HG03135 (cell line): ENCODE data around the gene ZHX3.
"Not testable (repeated sequence)": the region's sequence is repeated elsewhere in the genome, so short reads cannot be mapped to it uniquely, and the experiment has no call there.

ENCODE experiments used
- ATAC-seq: cut with Tn5 transposase; IDR thresholded peaks from one replicate; pipeline ENCODE4 v1.9.1; 2021; ENCODE audit warnings: mild to moderate bottlenecking, moderate library complexity; ENCODE audit not compliant: unreplicated experiment

The ZHX3 gene

GRCh38 chr20:41261260-41261659 is 56.3 kb downstream of the ZHX3 start:
- ATAC-seq = no peak

- ATAC-seq = no peak
These were observed 56.8 kb downstream of the ZHX3 start for GRCh38 chr20:41260734-41261220.

- no peak for ATAC-seq
These were observed 58.2 kb downstream of the ZHX3 start for GRCh38 chr20:41259309-41259708.

GRCh38 chr20:41258474-41258873 is 59.1 kb downstream of the ZHX3 start:
- ATAC-seq = no peak

- ATAC-seq = no peak
These were observed 61.0 kb downstream of the ZHX3 start for GRCh38 chr20:41256516-41256915.

- ATAC-seq = no peak
These were observed 61.9 kb downstream of the ZHX3 start for GRCh38 chr20:41255655-41256054.

- no peak for ATAC-seq
These were observed 67.9 kb downstream of the ZHX3 start for GRCh38 chr20:41249411-41250281.

- ATAC-seq = no peak
These were observed 69.0 kb downstream of the ZHX3 start for GRCh38 chr20:41248368-41249024.

GRCh38 chr20:41247523-41248367 is 69.8 kb downstream of the ZHX3 start:
- ATAC-seq = no peak

- no peak for ATAC-seq
These were observed 72.3 kb downstream of the ZHX3 start for GRCh38 chr20:41245086-41245707.

- no peak for ATAC-seq
These were observed 74.7 kb downstream of the ZHX3 start for GRCh38 chr20:41242807-41243206.

- no peak for ATAC-seq
These were observed 75.2 kb downstream of the ZHX3 start for GRCh38 chr20:41242352-41242751.

- ATAC-seq = not testable (repeated sequence)
These were observed 80.3 kb downstream of the ZHX3 start for GRCh38 chr20:41237233-41237632.

GRCh38 chr20:41236818-41237217 is 80.7 kb downstream of the ZHX3 start:
- ATAC-seq = not testable (repeated sequence)

GRCh38 chr20:41234546-41234945 is 83.0 kb downstream of the ZHX3 start:
- ATAC-seq = no peak

- no peak for ATAC-seq
These were observed 83.5 kb downstream of the ZHX3 start for GRCh38 chr20:41234041-41234440.

- no peak for ATAC-seq
These were observed 84.3 kb downstream of the ZHX3 start for GRCh38 chr20:41232973-41233926.

- ATAC-seq = no peak
These were observed 86.4 kb downstream of the ZHX3 start for GRCh38 chr20:41231136-41231535.

GRCh38 chr20:41230136-41230535 is 87.4 kb downstream of the ZHX3 start:
- no peak for ATAC-seq

- ATAC-seq = no peak
These were observed 88.3 kb downstream of the ZHX3 start for GRCh38 chr20:41229259-41229658.
